Peyer's patch (tissue), 4 donors: ENCODE results near the gene TBC1D2B.

Source experiments
- CTCF ChIP-seq, 6 experiments: fragments of 450-650 bp in 4 of 6; fragments of 200-600 bp in 2 of 6; sonication (generic) in 1 of 6; IDR thresholded peaks; one replicate each; pipeline ENCODE4 v1.5.1; 2017 to 2019; ENCODE audit warnings: antibody characterized with exemption in 6 of 6, mild to moderate bottlenecking in 3 of 6, moderate library complexity in 1 of 6
- POLR2A ChIP-seq, 2 donors: fragments of 450-650 bp; IDR thresholded peaks; one replicate each; pipeline ENCODE4 v1.5.1; 2017; ENCODE audit warnings: antibody characterized with exemption in 2 of 2, mild to moderate bottlenecking in 2 of 2, moderate library complexity in 2 of 2

DNA sequence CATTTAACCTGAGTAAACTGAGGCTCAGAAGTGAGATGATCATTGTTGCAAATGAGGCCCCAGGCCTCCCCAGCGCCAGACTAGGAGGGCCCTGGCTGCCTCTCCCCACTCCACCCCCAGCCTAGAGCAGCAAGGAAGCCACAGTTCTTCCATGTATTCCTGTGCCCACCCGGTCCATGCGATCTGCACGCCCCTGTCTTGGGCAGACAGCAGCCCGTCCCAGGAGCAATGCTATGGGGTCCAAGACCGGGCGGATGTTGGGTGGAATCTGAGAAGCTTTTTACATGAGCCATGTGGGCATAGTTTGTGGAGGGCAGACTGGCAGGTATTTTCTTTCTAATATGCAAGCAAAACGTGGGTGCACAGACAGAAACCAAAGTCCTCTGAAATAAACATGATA lies 30.0 kb upstream of the TBC1D2B start:
- TF ChIP-seq POLR2A (IDR thresholded peaks at IDR 0.05) (no peak), CTCF (IDR thresholded peaks at IDR 0.05) (no peak)
